ENCODE data around the gene TTPAL. TPM values are rescaled to one million over a fixed set of nuclear protein-coding genes. Genes with fewer than 3 reads are reported as not detected.
A peak's percentile ranks its signal among the peaks of the same experiment; 100 is the strongest.

TTPAL gene
- total RNA-seq, 4 donors from 2014 or later, result 6.0 to 30.5 (median 8.9) TPM

DNA sequence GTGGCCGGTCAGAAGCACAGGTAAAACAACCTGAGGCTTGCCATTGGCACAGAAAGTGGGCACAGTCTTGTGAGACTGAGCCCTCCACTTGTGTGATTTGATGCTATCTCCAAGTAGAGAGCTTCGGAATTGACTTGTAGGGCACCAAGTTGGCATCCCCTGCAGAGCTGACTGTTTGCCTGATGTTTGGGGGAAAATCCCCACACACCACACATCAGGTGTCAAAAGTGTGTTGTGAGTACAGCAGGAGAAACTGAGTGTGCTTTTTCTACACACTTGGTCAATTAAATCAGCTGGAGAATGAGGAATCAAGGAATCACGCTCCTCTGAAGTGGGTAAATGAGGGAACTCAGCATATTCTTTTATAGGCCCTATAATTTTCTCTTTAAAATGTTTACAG, 45.2 kb downstream of the TTPAL start:
- Histone ChIP-seq H3K27ac (peak overlapping the region; percentile 94 to 99 (median 98)), H3K4me3 (peak overlapping the region; percentile 71 to 98 (median 86)), H3K36me3 (no peaks in the 10 kb centered on the region), H3K27me3 (no peaks in the 10 kb centered on the region), H3K4me1 (peaks cover 0 to 29% (median 0%) of the 10 kb centered on the region in 4 donors), H3K9me3 (no peaks in the 10 kb centered on the region)
- no peak for DNase-seq
- TF ChIP-seq POLR2A (IDR thresholded peaks at IDR 0.05) (no peak), CTCF (IDR thresholded peaks at IDR 0.05) (no peak)

- H3K36me3 ChIP-seq, result no peaks in the 10 kb centered on the region
Observed at GRCh38 chr20:44521484-44522481, 46.1 kb downstream of the TTPAL start, which contains the start of gene SERINC3. Gene SERINC3 (minus strand): TSS chr20:44522070. CDS start chr20:44521951, 119 bp downstream.

DNA sequence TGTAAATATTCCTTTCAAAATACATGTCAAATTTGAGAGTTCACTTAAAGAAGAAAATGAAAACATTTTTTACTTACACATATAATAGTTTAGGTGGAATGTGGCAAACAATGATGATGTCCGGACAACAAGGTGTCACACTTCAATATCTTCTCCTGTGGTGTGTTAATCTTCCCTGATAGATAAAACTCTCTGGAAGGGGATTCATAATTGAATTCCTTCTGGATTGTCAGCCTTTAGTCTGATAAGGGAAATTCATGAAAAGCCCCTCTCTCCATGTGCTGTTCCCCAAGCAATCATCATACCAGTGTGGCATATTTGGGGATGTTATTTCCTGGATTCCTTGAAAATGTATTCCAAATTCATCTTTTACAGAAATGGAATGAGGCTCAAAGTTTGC, 47.2 kb downstream of the TTPAL start:
- peaks cover 0 to 25% (median 0%) of the 10 kb centered on the region in 4 donors for H3K4me1 ChIP-seq
- H3K27me3 ChIP-seq, result no peaks in the 10 kb centered on the region
- TF ChIP-seq POLR2A (IDR thresholded peaks at IDR 0.05) (no peak), CTCF (IDR thresholded peaks at IDR 0.05) (no peak)
- no peaks in the 10 kb centered on the region for H3K36me3 ChIP-seq
- no peak for DNase-seq
- peak overlapping the region; percentile 94 to 99 (median 98) for H3K27ac ChIP-seq
- no peaks in the 10 kb centered on the region for H3K9me3 ChIP-seq
- H3K4me3 ChIP-seq, result no peak overlapping the region

More at GRCh38 chr20:44521484-44522481, 46.1 kb downstream of the TTPAL start, which contains the start of gene SERINC3:
- H3K4me1 ChIP-seq, result peaks cover 0 to 29% (median 0%) of the 10 kb centered on the region in 4 donors
- peak within 1 kb of the TSS; percentile 71 to 98 (median 86) for H3K4me3 ChIP-seq
- no peaks in the 10 kb centered on the region for H3K27me3 ChIP-seq
- TF ChIP-seq CTCF (IDR thresholded peaks at IDR 0.05), result peak in 1 of 6 experiments; percentile 15
- TF ChIP-seq POLR2A (IDR thresholded peaks at IDR 0.05), result peak; percentile 52 to 88
- DNase-seq, result peak; percentile 97 to 99 (median 98)
- peak within 1 kb of the TSS; percentile 94 to 99 (median 98) for H3K27ac ChIP-seq
- no peaks in the 10 kb centered on the region for H3K9me3 ChIP-seq

GRCh38 chr20:44523746-44524145, 48.1 kb downstream of the TTPAL start:
- Histone ChIP-seq H3K27ac (no peak overlapping the region), H3K27me3 (no peaks in the 10 kb centered on the region), H3K9me3 (no peaks in the 10 kb centered on the region), H3K4me1 (peaks cover 0 to 23% (median 0%) of the 10 kb centered on the region in 4 donors), H3K36me3 (no peaks in the 10 kb centered on the region), H3K4me3 (no peak overlapping the region)
- no peak for DNase-seq
- TF ChIP-seq POLR2A (IDR thresholded peaks at IDR 0.05) (no peak), CTCF (IDR thresholded peaks at IDR 0.05) (no peak)

DNA sequence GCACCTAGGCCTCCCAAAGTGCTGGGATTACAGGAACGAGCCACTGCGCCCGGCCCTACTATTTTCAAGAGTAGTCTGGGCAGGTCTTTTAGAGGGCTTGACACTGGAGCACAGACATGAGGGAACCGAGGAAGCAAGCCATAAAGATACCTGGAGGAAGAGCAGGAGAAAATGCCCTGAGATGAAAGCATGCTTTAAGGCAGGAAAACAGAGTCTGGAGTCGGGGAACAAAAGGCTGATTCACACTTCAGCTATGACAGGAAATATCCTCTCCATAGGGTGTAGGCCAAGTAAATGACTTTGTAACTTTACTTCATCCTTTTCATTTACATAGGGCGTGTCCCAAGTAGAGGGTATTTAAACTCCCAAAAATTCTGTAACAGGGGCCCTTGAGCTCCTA, 50.5 kb downstream of the TTPAL start:
- no peaks in the 10 kb centered on the region for H3K9me3 ChIP-seq
- H3K36me3 ChIP-seq, result no peaks in the 10 kb centered on the region
- no peak overlapping the region for H3K27ac ChIP-seq
- no peak for DNase-seq
- H3K4me1 ChIP-seq, result no peaks in the 10 kb centered on the region
- no peak for TF ChIP-seq POLR2A (IDR thresholded peaks at IDR 0.05)
- TF ChIP-seq CTCF (IDR thresholded peaks at IDR 0.05), result no peak
- H3K27me3 ChIP-seq, result no peaks in the 10 kb centered on the region
- no peak overlapping the region for H3K4me3 ChIP-seq
